ENCODE measurements around the gene HDAC4.

GRCh38 chr2:239348563-239349452 lies 52.0 kb downstream of the HDAC4 start:
- TF ChIP-seq, protein P1, sequence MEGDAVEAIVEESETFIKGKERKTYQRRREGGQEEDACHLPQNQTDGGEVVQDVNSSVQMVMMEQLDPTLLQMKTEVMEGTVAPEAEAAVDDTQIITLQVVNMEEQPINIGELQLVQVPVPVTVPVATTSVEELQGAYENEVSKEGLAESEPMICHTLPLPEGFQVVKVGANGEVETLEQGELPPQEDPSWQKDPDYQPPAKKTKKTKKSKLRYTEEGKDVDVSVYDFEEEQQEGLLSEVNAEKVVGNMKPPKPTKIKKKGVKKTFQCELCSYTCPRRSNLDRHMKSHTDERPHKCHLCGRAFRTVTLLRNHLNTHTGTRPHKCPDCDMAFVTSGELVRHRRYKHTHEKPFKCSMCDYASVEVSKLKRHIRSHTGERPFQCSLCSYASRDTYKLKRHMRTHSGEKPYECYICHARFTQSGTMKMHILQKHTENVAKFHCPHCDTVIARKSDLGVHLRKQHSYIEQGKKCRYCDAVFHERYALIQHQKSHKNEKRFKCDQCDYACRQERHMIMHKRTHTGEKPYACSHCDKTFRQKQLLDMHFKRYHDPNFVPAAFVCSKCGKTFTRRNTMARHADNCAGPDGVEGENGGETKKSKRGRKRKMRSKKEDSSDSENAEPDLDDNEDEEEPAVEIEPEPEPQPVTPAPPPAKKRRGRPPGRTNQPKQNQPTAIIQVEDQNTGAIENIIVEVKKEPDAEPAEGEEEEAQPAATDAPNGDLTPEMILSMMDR (conservative IDR thresholded peaks at IDR 0.05; ENCODE audit: low read length), result no peak
- no peak for TF ChIP-seq EZH2phosphoT487 (IDR thresholded peaks at IDR 0.05; ENCODE audit: borderline replicate concordance)

Data from Loucy (cell line).